ENCODE data around the gene GPR26. TPM values are rescaled to one million over a fixed set of nuclear protein-coding genes. Genes with fewer than 3 reads are reported as not detected.

The GPR26 gene
- total and polyA plus RNA-seq, 4 donors: not detected

GRCh38 chr10:123648595-123648994, 17.6 kb upstream of the GPR26 start:
- H3K9me3 ChIP-seq (ENCODE audit: control insufficient read depth in 4 of 4, insufficient read depth in 3 of 4, low read length in 3 of 4): peaks cover 0 to 2% (median 0%) of the 10 kb centered on the region in 4 donors
- no peaks in the 10 kb centered on the region for H3K4me1 ChIP-seq (ENCODE audit: control insufficient read depth in 5 of 5, insufficient read depth in 5 of 5, low read length in 5 of 5)
- H3K9ac ChIP-seq (ENCODE audit: insufficient read depth in 1 of 2, low read length in 2 of 2): no peak overlapping the region
- H3K27ac ChIP-seq (ENCODE audit: low read depth in 1 of 2, low read length in 1 of 2): no peak overlapping the region
- H3K4me3 ChIP-seq: no peak overlapping the region
- no peaks in the 10 kb centered on the region for H3K36me3 ChIP-seq (ENCODE audit: control insufficient read depth in 4 of 4, insufficient read depth in 4 of 4, low read length in 4 of 4)
- DNase-seq (no peak), ATAC-seq (ENCODE audit: insufficient read depth, low FRiP score) (no peak)
- TF ChIP-seq, protein P1, sequence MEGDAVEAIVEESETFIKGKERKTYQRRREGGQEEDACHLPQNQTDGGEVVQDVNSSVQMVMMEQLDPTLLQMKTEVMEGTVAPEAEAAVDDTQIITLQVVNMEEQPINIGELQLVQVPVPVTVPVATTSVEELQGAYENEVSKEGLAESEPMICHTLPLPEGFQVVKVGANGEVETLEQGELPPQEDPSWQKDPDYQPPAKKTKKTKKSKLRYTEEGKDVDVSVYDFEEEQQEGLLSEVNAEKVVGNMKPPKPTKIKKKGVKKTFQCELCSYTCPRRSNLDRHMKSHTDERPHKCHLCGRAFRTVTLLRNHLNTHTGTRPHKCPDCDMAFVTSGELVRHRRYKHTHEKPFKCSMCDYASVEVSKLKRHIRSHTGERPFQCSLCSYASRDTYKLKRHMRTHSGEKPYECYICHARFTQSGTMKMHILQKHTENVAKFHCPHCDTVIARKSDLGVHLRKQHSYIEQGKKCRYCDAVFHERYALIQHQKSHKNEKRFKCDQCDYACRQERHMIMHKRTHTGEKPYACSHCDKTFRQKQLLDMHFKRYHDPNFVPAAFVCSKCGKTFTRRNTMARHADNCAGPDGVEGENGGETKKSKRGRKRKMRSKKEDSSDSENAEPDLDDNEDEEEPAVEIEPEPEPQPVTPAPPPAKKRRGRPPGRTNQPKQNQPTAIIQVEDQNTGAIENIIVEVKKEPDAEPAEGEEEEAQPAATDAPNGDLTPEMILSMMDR (IDR thresholded peaks at IDR 0.05; ENCODE audit: control extremely low read depth, extremely low read depth): no peak
- H3K27me3 ChIP-seq (ENCODE audit: control insufficient read depth in 3 of 3, insufficient read depth in 3 of 3, low read length in 2 of 3): peaks cover 0 to 5% (median 0%) of the 10 kb centered on the region in 3 donors
- WGBS, 2 donors: 25 to 69% methylated on average over 2 of the region's 2 CpGs

GRCh38 chr10:123649676-123650075, 16.5 kb upstream of the GPR26 start:
- H3K9ac ChIP-seq (ENCODE audit: insufficient read depth in 1 of 2, low read length in 2 of 2): no peak overlapping the region
- no peak overlapping the region for H3K4me3 ChIP-seq
- ATAC-seq (ENCODE audit: insufficient read depth, low FRiP score) (no peak), DNase-seq (no peak)
- no peaks in the 10 kb centered on the region for H3K36me3 ChIP-seq (ENCODE audit: control insufficient read depth in 4 of 4, insufficient read depth in 4 of 4, low read length in 4 of 4)
- peaks cover 0 to 5% (median 0%) of the 10 kb centered on the region in 3 donors for H3K27me3 ChIP-seq (ENCODE audit: control insufficient read depth in 3 of 3, insufficient read depth in 3 of 3, low read length in 2 of 3)
- no peak overlapping the region for H3K27ac ChIP-seq (ENCODE audit: low read depth in 1 of 2, low read length in 1 of 2)
- peaks cover 0 to 2% (median 0%) of the 10 kb centered on the region in 4 donors for H3K9me3 ChIP-seq (ENCODE audit: control insufficient read depth in 4 of 4, insufficient read depth in 3 of 4, low read length in 3 of 4)
- WGBS, 2 donors: 61 to 71% methylated on average over 4 of the region's 4 CpGs
- H3K4me1 ChIP-seq (ENCODE audit: control insufficient read depth in 5 of 5, insufficient read depth in 5 of 5, low read length in 5 of 5): no peaks in the 10 kb centered on the region
- TF ChIP-seq, protein P1 (IDR thresholded peaks at IDR 0.05; ENCODE audit: control extremely low read depth, extremely low read depth): no peak

DNA sequence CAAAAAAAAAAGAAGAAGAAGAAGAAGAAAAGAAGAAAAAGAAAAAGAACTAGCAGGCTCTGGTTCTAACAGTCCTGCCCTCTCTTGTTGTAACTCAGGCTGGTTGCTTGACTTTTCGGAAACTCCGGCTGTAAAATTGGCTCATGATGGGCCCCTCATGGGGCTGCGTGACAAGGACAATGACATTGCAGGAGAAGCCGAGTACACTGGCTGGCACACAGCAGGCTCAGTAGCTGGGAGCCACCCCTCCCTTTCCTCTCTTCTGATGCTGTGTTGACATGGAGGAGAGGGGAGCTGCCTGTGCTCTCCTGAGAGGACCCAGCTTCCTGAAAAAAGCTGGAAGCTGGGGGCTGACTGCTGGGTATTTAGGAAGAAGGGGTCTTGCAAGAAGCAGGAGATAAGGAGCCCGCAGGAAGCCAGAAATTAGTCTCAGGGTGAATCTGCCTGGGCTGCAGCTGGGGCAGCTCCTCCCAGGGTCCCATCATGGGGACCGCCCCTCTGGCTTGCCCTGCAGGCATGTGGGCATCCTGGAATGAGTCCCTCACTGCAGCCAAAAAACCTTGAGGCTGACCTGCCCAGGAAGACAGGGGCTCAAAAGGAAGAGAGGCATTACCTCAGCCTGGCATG, 14.6 kb upstream of the GPR26 start:
- no peak overlapping the region for H3K9ac ChIP-seq (ENCODE audit: insufficient read depth in 1 of 2, low read length in 2 of 2)
- no peaks in the 10 kb centered on the region for H3K27me3 ChIP-seq (ENCODE audit: control insufficient read depth in 3 of 3, insufficient read depth in 3 of 3, low read length in 2 of 3)
- peaks cover 0 to 2% (median 0%) of the 10 kb centered on the region in 4 donors for H3K9me3 ChIP-seq (ENCODE audit: control insufficient read depth in 4 of 4, insufficient read depth in 3 of 4, low read length in 3 of 4)
- H3K4me3 ChIP-seq: no peak overlapping the region
- H3K4me1 ChIP-seq (ENCODE audit: control insufficient read depth in 5 of 5, insufficient read depth in 5 of 5, low read length in 5 of 5): no peaks in the 10 kb centered on the region
- H3K36me3 ChIP-seq (ENCODE audit: control insufficient read depth in 4 of 4, insufficient read depth in 4 of 4, low read length in 4 of 4): no peaks in the 10 kb centered on the region
- H3K27ac ChIP-seq (ENCODE audit: low read depth in 1 of 2, low read length in 1 of 2): no peak overlapping the region
- no peak for DNase-seq
- 81 to 90% methylated on average over 6 of the region's 6 CpGs for WGBS, 2 donors
- no peak for ATAC-seq (ENCODE audit: insufficient read depth, low FRiP score)
- TF ChIP-seq, protein P1 (IDR thresholded peaks at IDR 0.05; ENCODE audit: control extremely low read depth, extremely low read depth): no peak

- ATAC-seq (ENCODE audit: insufficient read depth, low FRiP score) (no peak), DNase-seq (no peak)
- TF ChIP-seq, protein P1 (IDR thresholded peaks at IDR 0.05; ENCODE audit: control extremely low read depth, extremely low read depth): no peak
- Histone ChIP-seq H3K4me1 (ENCODE audit: control insufficient read depth in 5 of 5, insufficient read depth in 5 of 5, low read length in 5 of 5) (no peaks in the 10 kb centered on the region), H3K36me3 (ENCODE audit: control insufficient read depth in 4 of 4, insufficient read depth in 4 of 4, low read length in 4 of 4) (no peaks in the 10 kb centered on the region), H3K4me3 (no peak overlapping the region), H3K27ac (ENCODE audit: low read depth in 1 of 2, low read length in 1 of 2) (no peak overlapping the region), H3K9me3 (ENCODE audit: control insufficient read depth in 4 of 4, insufficient read depth in 3 of 4, low read length in 3 of 4) (peaks cover 0 to 2% (median 0%) of the 10 kb centered on the region in 4 donors), H3K9ac (ENCODE audit: insufficient read depth in 1 of 2, low read length in 2 of 2) (no peak overlapping the region), H3K27me3 (ENCODE audit: control insufficient read depth in 3 of 3, insufficient read depth in 3 of 3, low read length in 2 of 3) (no peaks in the 10 kb centered on the region)
- 12 to 13% methylated on average over 2 of the region's 2 CpGs for WGBS, 2 donors
Measured at GRCh38 chr10:123655751-123656150, 10.4 kb upstream of the GPR26 start.
